Amygdala (tissue), 56 donors: ENCODE results near the gene SOHLH2.
A peak's percentile ranks its signal among the peaks of the same experiment; 100 is the strongest.

Experiments used
- DNase-seq, 56 donors: peaks; one replicate each; lab custom pipeline; 2025; lab: John Stamatoyannopoulos, UW

The SOHLH2 gene

GRCh38 chr13:36133950-36134626, 80.3 kb downstream of the SOHLH2 start:
- DNase-seq, result no peak

GRCh38 chr13:36132376-36132775, 82.0 kb downstream of the SOHLH2 start:
- no peak for DNase-seq

GRCh38 chr13:36131931-36132297, 82.4 kb downstream of the SOHLH2 start:
- DNase-seq, result no peak

- peak in 30 of 56 donors; percentile 10 to 72 (median 38) for DNase-seq
Observed at GRCh38 chr13:36131222-36131930, 83.0 kb downstream of the SOHLH2 start, which contains the start of gene DCLK1. DCLK1 (minus strand) TSS chr13:36131382.

- DNase-seq, result peak in 8 of 56 donors; percentile 10 to 42 (median 19)
Observed at GRCh38 chr13:36130552-36131221, 83.7 kb downstream of the SOHLH2 start.

GRCh38 chr13:36130193-36130551, 84.2 kb downstream of the SOHLH2 start:
- DNase-seq, result no peak

GRCh38 chr13:36129539-36129938, 84.8 kb downstream of the SOHLH2 start:
- no peak for DNase-seq

GRCh38 chr13:36126491-36126890, 87.9 kb downstream of the SOHLH2 start:
- DNase-seq, result no peak

- no peak for DNase-seq
Observed at GRCh38 chr13:36125841-36126240, 88.5 kb downstream of the SOHLH2 start.

GRCh38 chr13:36124236-36124822, 90.0 kb downstream of the SOHLH2 start:
- peak in 4 of 56 donors; percentile 1 to 43 (median 18) for DNase-seq
